HT-29 (cell line): ENCODE measurements around the gene GMFB. TPM values are rescaled to one million over a fixed set of nuclear protein-coding genes. Genes with fewer than 3 reads are reported as not detected.

ENCODE experiments used
- DNase-seq: peaks from one replicate; pipeline ENCODE4 v3.0.0-alpha.2; 2015; ENCODE audit warnings: low spot score
- total RNA-seq: library from RNA; depleted of rRNA; stranded (reverse); fragments of >200 nt; shearing (Covaris generic); gene quantifications from 2 replicates; pipeline ENCODE4 v1.2.3, GENCODE V29; 2014; rRNA removed

GMFB gene
- total RNA-seq, 1 experiment from 2014 or later, result 15.6 TPM

- DNase-seq, result no peak
These were observed 60.9 kb downstream of the GMFB start for GRCh38 chr14:54427871-54428270.

GRCh38 chr14:54425537-54426274 lies 63.1 kb downstream of the GMFB start:
- no peak for DNase-seq

GRCh38 chr14:54425068-54425467 lies 63.7 kb downstream of the GMFB start:
- no peak for DNase-seq

Other genes with a start within 250 kb of the GMFB start
- 28.7 and 31.5 TPM in 2 replicates for gene CDKN3, start 92.0 kb downstream of the GMFB start, total RNA-seq
- gene CNIH1, start 47.6 kb downstream of the GMFB start, total RNA-seq, result 23.0 and 41.3 TPM in 2 replicates
- 1.1 and 2.6 TPM in 2 replicates for gene CGRRF1, start 20.9 kb upstream of the GMFB start, total RNA-seq
- gene SAMD4A, start 78.1 kb upstream of the GMFB start, total RNA-seq, result 9.0 and 9.5 TPM in 2 replicates